ENCODE results near the gene WDR77.

- no peak for TF ChIP-seq CTCF (IDR thresholded peaks at IDR 0.05; ENCODE audit: low read length)
- TF ChIP-seq EZH2 (IDR thresholded peaks at IDR 0.05; ENCODE audit: borderline replicate concordance, low read length): no peak
Observed at GRCh38 chr1:111487133-111487532, 38.1 kb upstream of the WDR77 start.
